Fibroblast of lung (primary cell): ENCODE data around the gene ANKH. TPM values are rescaled to one million over a fixed set of nuclear protein-coding genes. Genes with fewer than 3 reads are reported as not detected.

ENCODE experiments used
- DNase-seq, 2 donors: peaks; one replicate each; pipeline versions ENCODE4 v3.0.0 to v3.0.0-alpha.2; 2010; ENCODE audit warnings: low read depth in 2 of 2
- H2AFZ ChIP-seq: 2 replicates; pipeline ENCODE4 v1.5.1; 2012; ENCODE audit warnings: low read length, control low read depth, inconsistent platforms
- H3K27ac ChIP-seq: 2 replicates; pipeline ENCODE4 v1.5.1; 2011; ENCODE audit warnings: low read length, control low read depth; ENCODE audit not compliant: insufficient read depth
- H3K27me3 ChIP-seq: 2 replicates; pipeline ENCODE4 v1.5.1; 2011; ENCODE audit warnings: mild to moderate bottlenecking, low read length; ENCODE audit not compliant: control insufficient read depth, insufficient read depth
- H3K36me3 ChIP-seq: 2 replicates; pipeline ENCODE4 v1.5.1; 2011; ENCODE audit warnings: low read length; ENCODE audit not compliant: control insufficient read depth, insufficient read depth
- H3K4me1 ChIP-seq: 2 replicates; pipeline ENCODE4 v1.5.1; 2011; ENCODE audit warnings: low read length; ENCODE audit not compliant: control insufficient read depth, insufficient read depth; ENCODE audit errors: extremely low read depth
- H3K4me2 ChIP-seq: 2 replicates; pipeline ENCODE4 v1.5.1; 2011; ENCODE audit warnings: low read length, control low read depth; ENCODE audit not compliant: insufficient read depth; ENCODE audit errors: extremely low read depth
- H3K4me3 ChIP-seq, 4 experiments: fragments of 200-600 bp in 1 of 4; sonication (generic) in 1 of 4; replicated peaks in 1 of 4; 2 replicates each; pipeline ENCODE4 v1.5.1; 2011 to 2016; ENCODE audit warnings: low read length in 4 of 4, low read depth in 3 of 4, mild to moderate bottlenecking in 3 of 4, control low read depth in 2 of 4, inconsistent platforms in 1 of 4, mixed read lengths in 1 of 4; ENCODE audit not compliant: insufficient read depth in 1 of 4; ENCODE audit errors: control extremely low read depth in 1 of 4
- H3K79me2 ChIP-seq: 2 replicates; pipeline ENCODE4 v1.5.1; 2012; ENCODE audit warnings: mild to moderate bottlenecking, low read length, inconsistent platforms; ENCODE audit not compliant: control insufficient read depth, insufficient read depth
- H3K9ac ChIP-seq: 2 replicates; pipeline ENCODE4 v1.5.1; 2011; ENCODE audit warnings: mild to moderate bottlenecking, low read length, control low read depth; ENCODE audit not compliant: insufficient read depth
- H3K9me3 ChIP-seq: 2 replicates; pipeline ENCODE4 v1.5.1; 2012; ENCODE audit warnings: low read depth, low read length; ENCODE audit not compliant: control insufficient read depth, insufficient read depth
- H4K20me1 ChIP-seq: 2 replicates; pipeline ENCODE4 v1.5.1; 2011; ENCODE audit warnings: low read length; ENCODE audit not compliant: control insufficient read depth, insufficient read depth; ENCODE audit errors: extremely low read depth
- CTCF ChIP-seq, 2 donors: IDR thresholded peaks in 1 of 2; conservative IDR thresholded peaks in 1 of 2; 1 replicate in 1 of 2; 2 replicates in 1 of 2; pipeline ENCODE4 v1.5.1; 2011 to 2012; ENCODE audit warnings: low read length in 2 of 2, control low read depth in 1 of 2, inconsistent platforms in 1 of 2, low read depth in 1 of 2, mild to moderate bottlenecking in 1 of 2
- EZH2 ChIP-seq: IDR thresholded peaks from 2 replicates; pipeline ENCODE4 v1.5.1; 2012; ENCODE audit warnings: low read length, control low read depth, mild to moderate bottlenecking; ENCODE audit errors: missing control alignments
- polyA plus RNA-seq, 2 donors: library from polyadenylated mRNA; depleted of rRNA in 1 of 2; stranded (reverse) in 1 of 2; unstranded in 1 of 2; fragments of >200 nt; gene quantifications; 2 replicates each; pipeline ENCODE4 v1.2.1, GENCODE V29; 2011 to 2012; ENCODE audit warnings: missing spikeins in 1 of 2
- total RNA-seq: library from RNA; depleted of rRNA; stranded (reverse); fragments of >200 nt; gene quantifications from 2 replicates; pipeline ENCODE4 v1.2.1, GENCODE V29; 2014

Gene ANKH
- total and polyA plus RNA-seq, 2 donors (not counting 1 experiment from before 2014, with no cell fraction given), result 5.8 to 10.9 TPM

- no peak overlapping the region for H3K9ac ChIP-seq
- DNase-seq, result no peak
- H3K4me3 ChIP-seq, result no peak overlapping the region
- no peaks in the 10 kb centered on the region for H3K79me2 ChIP-seq
- H3K27me3 ChIP-seq, result no peaks in the 10 kb centered on the region
- H3K4me2 ChIP-seq, result no peak overlapping the region
- no peak overlapping the region for H2AFZ ChIP-seq
- no peaks in the 10 kb centered on the region for H4K20me1 ChIP-seq
- peaks cover 14% of the 10 kb centered on the region for H3K36me3 ChIP-seq
- no peaks in the 10 kb centered on the region for H3K9me3 ChIP-seq
- TF ChIP-seq CTCF (conservative IDR thresholded peaks at IDR 0.05 in 1 of 2, IDR thresholded peaks at IDR 0.05 in 1 of 2; ENCODE audit: low read depth in 1 of 2, low read length in 2 of 2) (no peak), EZH2 (no peak)
- H3K4me1 ChIP-seq, result no peaks in the 10 kb centered on the region
- H3K27ac ChIP-seq, result no peak overlapping the region
Observed at GRCh38 chr5:14693070-14693469, 178.5 kb downstream of the ANKH start.

DNA sequence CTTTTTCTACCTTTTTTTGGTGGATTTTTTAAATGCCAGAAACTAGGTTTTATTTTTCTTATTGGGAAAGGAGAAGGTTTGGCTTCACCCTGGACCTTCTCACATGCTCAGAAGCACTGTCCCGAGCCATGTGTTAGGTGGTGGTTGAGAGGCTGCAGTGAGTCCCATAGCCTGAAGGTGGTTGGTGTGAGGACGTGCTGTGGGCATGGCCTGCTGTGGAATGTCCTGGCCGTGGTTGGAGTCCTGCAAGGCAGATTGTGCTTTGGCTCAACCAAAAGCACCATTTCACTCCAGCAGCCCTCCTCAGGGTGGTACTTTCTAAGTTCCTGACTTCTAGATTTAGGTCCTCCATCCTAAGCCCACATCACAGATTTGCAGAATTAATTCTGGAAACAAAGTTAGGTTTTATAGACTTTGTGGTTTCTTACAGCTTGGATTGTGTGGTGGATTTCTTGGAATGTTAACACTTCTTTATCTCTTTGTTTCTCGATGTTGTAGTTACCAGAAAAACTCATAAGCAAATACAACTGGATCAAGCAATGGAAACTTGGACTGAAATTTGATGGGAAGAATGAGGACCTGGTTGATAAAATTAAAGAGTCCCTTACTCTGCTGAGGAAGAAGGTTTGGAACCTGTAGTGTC lies 184.4 kb downstream of the ANKH start:
- Histone ChIP-seq H3K36me3 (peaks cover 11% of the 10 kb centered on the region), H3K79me2 (peaks cover 3% of the 10 kb centered on the region), H3K27me3 (no peaks in the 10 kb centered on the region), H4K20me1 (no peaks in the 10 kb centered on the region), H3K4me3 (no peak overlapping the region), H3K4me1 (no peaks in the 10 kb centered on the region), H3K4me2 (no peak overlapping the region), H2AFZ (no peak overlapping the region), H3K9me3 (no peaks in the 10 kb centered on the region), H3K9ac (no peak overlapping the region), H3K27ac (no peak overlapping the region)
- DNase-seq, result peak in 1 of 2 donors; percentile 66
- TF ChIP-seq EZH2, result no peak
- TF ChIP-seq CTCF (conservative IDR thresholded peaks at IDR 0.05 in 1 of 2, IDR thresholded peaks at IDR 0.05 in 1 of 2; ENCODE audit: low read depth in 1 of 2, low read length in 2 of 2), result no peak

- Histone ChIP-seq H3K4me1 (no peaks in the 10 kb centered on the region), H3K4me2 (no peak overlapping the region), H3K9me3 (no peaks in the 10 kb centered on the region), H3K79me2 (peaks cover 3% of the 10 kb centered on the region), H3K4me3 (no peak overlapping the region), H3K36me3 (peaks cover 11% of the 10 kb centered on the region), H3K27ac (no peak overlapping the region), H3K9ac (no peak overlapping the region), H3K27me3 (no peaks in the 10 kb centered on the region), H4K20me1 (no peaks in the 10 kb centered on the region), H2AFZ (no peak overlapping the region)
- DNase-seq, result no peak
- no peak for TF ChIP-seq CTCF (conservative IDR thresholded peaks at IDR 0.05 in 1 of 2, IDR thresholded peaks at IDR 0.05 in 1 of 2; ENCODE audit: low read depth in 1 of 2, low read length in 2 of 2)
- no peak for TF ChIP-seq EZH2
Observed at GRCh38 chr5:14686517-14686916, 185.1 kb downstream of the ANKH start.
